Measurements from ENCODE around the gene MLLT10.
"Not testable (repeated sequence)": the region's sequence is repeated elsewhere in the genome, so short reads cannot be mapped to it uniquely, and the experiment has no call there.

- TF ChIP-seq EZH2 (IDR thresholded peaks at IDR 0.05; ENCODE audit: borderline replicate concordance, low read length); CTCF (IDR thresholded peaks at IDR 0.05; ENCODE audit: low read length): not testable (repeated sequence)
Observed at GRCh38 chr10:21574514-21574913, 40.5 kb downstream of the MLLT10 start.
